GM19438 (cell line): ENCODE measurements around the gene TM4SF20.
A peak's percentile ranks its signal among the peaks of the same experiment; 100 is the strongest.

Experiments
- ATAC-seq: cut with Tn5 transposase; IDR thresholded peaks from one replicate; pipeline ENCODE4 v1.9.1; 2021; ENCODE audit warnings: low read depth; ENCODE audit not compliant: unreplicated experiment

The TM4SF20 gene

DNA sequence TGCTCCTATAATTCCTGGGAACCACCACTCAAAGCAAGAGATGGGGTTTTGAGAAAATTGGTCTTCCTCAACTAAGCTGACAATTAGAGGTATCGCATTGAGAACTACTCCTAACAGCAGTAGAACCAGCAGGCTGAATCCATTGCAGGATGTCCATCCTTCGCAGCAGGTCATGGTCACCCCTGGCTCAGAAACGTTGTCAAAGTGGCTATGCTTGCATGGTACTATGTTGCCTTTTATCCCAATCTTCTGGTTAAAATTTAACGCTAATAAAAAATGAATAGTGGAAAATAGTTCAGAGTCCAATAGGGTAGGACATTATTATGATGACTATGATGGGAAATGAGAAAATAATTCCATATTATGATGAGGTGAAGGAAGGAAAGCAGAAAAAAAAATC lies at the start of gene TM4SF20:
Gene TM4SF20, minus strand, starts transcription at position 212 of the 400 bp plus-strand sequence. Its CDS starts 38 bp downstream, at position 174.
- no peak for ATAC-seq

GRCh38 chr2:227428731-227429285 lies 49.7 kb upstream of the TM4SF20 start:
- ATAC-seq: no peak

- no peak for ATAC-seq
Observed at GRCh38 chr2:227423656-227424499, 44.8 kb upstream of the TM4SF20 start.

GRCh38 chr2:227420087-227421052 lies 41.3 kb upstream of the TM4SF20 start:
- ATAC-seq: no peak

GRCh38 chr2:227416701-227417100 lies 37.6 kb upstream of the TM4SF20 start:
- no peak for ATAC-seq

DNA sequence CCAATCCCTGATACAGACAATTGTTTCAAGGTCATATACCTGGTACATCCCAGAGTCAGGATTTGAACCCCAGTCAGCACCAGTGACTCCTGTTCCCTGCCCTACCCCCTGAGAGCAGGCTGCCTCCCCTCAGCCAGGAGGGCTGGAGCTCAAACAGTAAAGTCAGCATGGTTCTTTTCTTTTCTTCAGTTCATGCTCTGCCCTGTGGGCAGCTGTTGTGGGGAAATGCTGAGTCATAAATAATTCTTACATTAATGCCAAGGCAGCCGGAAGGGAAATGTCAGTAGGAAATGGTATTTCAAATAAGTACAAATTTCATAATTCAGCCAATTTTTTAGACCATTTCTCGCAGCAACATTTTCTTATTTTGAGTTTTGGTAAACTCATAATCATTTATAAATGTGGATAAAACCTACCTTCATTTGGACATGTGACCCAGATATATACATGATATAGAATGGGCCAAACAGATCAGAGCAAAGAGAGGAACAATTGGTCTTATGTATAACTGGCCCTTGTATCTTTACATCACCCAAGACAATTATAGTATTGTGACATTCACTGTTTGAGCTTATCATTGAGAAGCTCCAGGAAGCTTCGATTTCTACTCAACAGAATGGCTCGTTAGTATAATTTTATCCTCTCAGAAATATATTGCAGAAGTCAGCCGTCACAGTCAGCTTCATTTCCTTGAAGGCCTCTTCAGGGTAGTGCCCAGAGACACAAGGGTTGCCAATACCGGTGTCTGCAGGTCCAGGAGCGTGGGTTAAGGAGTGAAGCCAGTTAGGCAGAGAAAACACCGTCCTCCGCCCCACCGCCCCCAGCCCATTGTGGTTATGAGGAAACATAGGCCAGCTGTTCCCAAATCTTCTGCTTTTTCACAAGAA lies 36.7 kb upstream of the TM4SF20 start:
- no peak for ATAC-seq

DNA sequence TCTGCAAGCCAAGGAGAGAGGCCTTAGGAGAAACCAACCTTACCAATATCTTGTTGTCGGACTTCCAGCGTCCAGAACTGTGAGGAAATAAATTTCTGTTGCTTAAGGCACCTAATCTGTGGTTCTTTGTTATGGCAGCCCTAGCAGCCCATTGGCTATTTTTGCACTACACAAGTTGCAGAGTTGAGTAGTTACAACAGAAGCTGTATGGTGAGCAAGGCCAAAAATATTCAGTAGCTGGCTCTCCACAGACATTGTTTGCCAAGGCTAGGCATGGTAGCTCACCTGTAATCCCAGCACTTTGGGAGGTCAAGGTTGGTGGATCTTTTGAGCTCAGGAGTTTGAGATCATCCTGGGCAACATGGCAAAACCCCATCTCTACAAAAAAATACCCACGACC lies 35.7 kb upstream of the TM4SF20 start:
- no peak for ATAC-seq

- ATAC-seq: no peak
Observed at GRCh38 chr2:227413371-227413770, 34.3 kb upstream of the TM4SF20 start.

GRCh38 chr2:227412877-227413276 lies 33.8 kb upstream of the TM4SF20 start:
- no peak for ATAC-seq

DNA sequence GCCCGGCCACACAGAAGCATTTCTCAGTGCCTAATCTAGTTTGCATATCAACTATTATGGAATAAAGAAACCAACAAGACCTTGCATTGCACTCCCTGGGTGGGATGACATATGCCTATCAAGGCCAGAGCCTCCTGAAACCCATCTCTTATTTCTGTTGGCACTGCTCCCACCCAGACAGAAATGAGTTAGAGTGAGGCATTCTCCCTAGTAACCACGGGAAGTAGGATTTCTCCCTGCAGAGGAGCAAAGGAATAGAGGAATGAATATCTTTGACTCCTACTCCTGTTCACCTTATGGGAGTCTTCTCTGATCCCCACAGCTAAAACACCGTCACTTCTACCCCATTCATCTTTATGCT lies 32.9 kb upstream of the TM4SF20 start:
- no peak for ATAC-seq

DNA sequence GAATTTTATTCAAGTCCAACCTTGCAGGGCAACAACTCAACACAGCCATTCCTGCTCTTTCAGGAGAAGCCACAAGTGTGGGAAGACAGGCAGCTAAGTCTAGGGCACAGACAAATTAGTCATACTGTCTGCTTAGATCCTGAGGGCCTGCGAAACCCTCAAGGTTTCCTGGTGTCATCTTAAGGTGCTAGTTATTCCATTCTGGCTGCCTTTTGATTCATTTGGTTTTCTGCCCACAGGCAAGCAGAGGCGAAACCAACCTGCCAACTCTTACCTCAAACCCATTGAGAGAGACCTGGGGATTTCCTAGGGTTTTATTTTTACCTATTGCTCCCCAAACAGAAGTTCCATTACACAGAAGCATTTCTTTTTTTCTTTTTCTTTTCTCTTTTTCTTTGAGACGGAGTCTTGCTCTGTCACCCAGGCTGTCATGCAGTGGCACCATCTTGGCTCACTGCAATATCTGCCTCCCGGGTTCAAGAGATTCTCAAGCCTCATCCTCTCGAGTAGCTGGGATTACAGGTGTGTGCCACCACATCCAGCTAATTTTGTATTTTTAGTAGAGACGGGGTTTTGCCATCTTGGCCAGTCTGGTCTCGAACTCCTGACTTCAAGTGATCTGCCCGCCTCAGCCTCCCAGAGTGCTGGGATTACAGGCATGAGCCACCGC lies 32.3 kb upstream of the TM4SF20 start:
- ATAC-seq: peak; percentile 60

- ATAC-seq: no peak
Observed at GRCh38 chr2:227410191-227410590, 31.1 kb upstream of the TM4SF20 start.

- no peak for ATAC-seq
Observed at GRCh38 chr2:227407591-227408151, 28.6 kb upstream of the TM4SF20 start.

- peak; percentile 42 for ATAC-seq
Observed at GRCh38 chr2:227406177-227407031, 27.3 kb upstream of the TM4SF20 start.

DNA sequence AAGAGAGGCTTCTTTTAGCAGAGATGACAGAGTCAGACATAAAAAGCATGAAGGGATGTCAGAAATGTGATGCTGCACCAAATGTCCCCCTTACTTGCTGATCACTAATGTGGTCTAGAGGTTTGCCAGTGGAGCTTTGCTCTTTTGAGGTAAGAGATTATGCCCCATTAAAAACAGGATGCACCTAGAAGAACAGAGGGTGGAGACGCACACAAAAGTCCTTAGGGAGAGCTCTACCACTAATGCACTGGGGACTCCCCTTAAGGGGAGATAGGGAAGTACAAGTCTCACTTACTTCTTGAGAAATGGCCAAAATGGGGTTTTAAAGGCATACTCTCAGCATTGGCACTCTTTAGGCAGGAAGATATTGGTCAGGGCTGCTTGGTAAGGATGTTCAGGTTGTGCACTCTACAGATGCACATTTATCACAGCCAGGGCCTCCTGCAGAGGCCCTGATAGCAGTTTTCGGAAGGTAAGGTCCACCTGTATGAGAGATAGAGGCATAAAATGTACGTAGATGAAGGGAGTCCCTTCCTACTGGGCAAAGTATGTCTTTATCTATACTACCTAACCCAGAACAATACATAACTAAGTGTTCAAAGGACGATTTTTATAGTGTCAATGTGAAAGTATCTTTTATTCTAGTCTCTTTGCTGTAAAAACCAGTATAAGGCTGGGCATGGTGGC lies 25.6 kb upstream of the TM4SF20 start:
- ATAC-seq: no peak

DNA sequence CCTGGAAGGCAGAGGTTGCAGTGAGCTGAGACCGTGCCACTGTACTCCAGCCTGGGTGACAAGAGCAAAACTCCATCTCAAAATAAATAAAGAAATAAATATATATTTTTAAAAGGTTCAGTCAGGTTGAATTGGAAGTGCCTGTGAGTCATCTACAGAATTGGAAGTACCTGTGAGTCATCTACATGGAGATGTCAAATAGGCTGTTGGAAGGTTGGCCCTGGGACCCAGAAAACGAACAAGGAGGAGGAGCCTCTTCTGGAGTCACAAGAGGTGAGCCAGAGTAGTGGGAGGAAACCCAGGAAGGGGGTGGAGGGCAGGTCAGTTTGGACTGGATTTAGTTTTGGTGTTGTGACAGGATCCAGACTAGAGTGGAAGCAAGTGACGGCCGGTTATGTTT lies 23.9 kb upstream of the TM4SF20 start:
- ATAC-seq: no peak

DNA sequence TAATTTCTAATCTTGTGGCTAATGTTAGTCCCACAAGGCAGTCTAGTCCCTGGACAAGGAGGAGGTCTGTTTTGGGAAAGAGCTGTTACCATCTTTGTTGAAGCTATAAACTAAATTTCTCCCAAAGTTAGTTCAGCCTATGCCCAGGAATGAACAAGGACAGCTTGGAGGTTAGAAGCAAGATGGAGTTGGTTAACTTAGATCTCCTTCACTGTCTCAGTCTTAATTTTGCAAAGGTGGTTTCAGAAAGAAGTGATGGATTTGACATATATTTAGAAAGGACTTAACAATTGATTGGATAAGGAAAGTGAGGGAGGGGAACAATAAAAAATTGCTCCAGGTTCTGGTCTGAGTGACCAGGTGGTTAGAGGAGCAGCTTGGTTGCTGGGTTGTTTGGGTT lies 23.2 kb upstream of the TM4SF20 start:
- no peak for ATAC-seq

- no peak for ATAC-seq
Observed at GRCh38 chr2:227401550-227401949, 22.4 kb upstream of the TM4SF20 start.
